ENCODE data around the gene MALAT1.

Gene MALAT1

GRCh38 chr11:65479184-65480145 is 19.4 kb upstream of the MALAT1 start:
- DNase-seq: no peak

DNA sequence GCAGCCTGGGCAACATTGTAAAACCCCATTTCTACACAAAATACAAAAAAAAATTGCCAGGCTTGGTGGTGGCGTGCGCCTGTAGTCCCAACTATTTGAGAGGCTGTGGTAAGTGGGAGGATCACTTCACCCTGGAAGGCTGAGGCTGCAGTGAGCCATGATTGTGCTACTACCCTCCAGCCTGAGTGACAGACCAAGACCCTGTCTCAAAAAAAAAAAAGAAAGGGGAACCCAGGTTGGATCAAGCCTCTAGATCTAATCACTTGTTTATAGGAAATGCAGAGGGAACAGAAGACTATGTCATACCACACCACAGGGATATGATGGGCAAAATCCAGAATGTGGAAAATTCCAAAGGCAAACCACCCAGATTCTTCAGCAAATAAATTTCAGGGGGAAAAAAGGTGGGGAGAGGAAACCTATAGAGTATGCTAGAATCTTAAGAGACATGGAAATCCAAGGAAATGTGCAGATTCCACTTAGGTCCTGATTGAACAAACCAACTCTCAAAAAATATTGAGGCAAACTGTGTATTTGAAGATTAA is 16.5 kb upstream of the MALAT1 start:
- DNase-seq: no peak

GRCh38 chr11:65485920-65486219 is 13.0 kb upstream of the MALAT1 start:
- DNase-seq: no peak

DNA sequence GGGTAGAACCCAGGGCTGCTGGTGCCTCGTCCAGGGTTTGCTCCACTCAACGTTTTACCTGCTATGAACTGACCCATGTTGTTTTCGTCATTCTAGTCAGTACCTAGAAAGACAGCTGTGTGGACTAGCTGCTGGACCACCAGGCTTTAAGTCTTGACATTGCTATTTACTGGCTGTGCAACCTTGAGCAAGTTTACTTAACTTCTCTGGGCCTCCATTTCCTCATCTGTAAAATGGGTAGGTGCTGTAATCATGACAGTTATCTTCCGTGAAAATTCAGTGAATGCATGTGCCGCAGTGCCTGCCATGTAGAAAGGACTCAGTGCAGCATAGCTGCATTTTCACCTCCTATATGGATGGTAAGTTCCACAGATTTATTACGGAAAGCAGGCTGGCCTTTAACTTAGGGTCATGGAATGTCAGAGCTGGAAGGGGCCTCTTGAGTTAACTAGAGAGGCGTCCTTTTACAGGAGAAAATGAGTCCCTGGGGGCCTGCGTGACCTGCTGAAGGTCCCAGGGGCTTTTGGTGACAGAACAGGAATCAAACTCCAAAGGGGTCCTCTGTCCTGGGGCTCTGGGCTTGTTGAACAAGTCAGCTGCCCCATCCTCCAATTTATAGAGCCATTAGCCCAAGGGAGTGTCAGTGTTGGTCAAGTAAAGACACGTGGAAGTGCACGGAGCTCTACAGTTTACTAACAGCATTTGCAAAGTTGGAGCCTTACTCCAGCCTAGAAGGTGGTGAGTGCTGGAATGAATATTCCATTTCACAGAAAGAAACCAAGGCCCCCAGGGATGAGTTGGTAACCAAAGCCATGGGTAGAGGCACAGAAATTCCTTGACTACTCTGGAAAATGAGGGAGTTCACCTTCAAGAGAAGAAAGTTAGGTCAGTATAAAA is 12.0 kb upstream of the MALAT1 start:
- no peak for DNase-seq

DNA sequence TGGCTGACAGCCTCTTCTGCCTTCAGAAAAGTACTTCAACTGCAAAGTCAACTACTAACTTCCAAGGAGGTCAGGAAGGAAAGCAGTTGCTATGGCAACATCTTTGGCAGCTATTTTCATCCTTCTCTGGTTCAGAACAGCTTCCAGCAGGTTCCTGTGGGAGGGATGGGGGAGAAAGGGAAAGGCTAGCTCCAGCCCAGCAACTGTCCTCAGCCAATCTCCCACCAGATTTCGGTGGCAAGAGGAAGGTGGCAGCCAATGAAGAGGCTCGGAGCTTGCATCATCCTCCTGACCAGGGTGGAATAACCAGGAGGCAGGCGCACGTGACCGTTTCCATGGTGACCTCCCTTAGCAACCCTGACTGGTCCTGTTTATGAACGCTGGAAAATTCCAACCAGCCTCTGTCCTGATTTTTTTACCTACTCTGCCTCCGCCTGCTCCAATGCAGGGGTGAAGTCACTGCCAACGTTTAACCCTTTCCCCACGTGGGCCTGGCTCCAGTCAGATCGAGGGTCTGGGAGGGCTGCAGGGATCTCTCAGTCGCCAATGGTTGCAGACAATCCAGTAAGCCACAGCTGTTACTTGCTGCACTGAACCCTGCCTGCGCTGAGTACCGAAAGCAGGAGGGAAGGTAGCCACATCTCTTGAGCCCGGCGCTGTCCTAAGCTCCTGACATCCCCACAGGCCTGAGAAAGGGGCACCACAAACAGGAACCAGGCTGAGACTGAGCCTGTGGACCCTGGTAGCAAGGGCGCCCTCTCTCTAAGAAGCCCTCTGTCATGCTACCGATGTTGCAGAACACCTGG is 11.2 kb upstream of the MALAT1 start:
- no peak for DNase-seq

GRCh38 chr11:65488273-65489034 is 10.4 kb upstream of the MALAT1 start:
- DNase-seq: no peak

DNA sequence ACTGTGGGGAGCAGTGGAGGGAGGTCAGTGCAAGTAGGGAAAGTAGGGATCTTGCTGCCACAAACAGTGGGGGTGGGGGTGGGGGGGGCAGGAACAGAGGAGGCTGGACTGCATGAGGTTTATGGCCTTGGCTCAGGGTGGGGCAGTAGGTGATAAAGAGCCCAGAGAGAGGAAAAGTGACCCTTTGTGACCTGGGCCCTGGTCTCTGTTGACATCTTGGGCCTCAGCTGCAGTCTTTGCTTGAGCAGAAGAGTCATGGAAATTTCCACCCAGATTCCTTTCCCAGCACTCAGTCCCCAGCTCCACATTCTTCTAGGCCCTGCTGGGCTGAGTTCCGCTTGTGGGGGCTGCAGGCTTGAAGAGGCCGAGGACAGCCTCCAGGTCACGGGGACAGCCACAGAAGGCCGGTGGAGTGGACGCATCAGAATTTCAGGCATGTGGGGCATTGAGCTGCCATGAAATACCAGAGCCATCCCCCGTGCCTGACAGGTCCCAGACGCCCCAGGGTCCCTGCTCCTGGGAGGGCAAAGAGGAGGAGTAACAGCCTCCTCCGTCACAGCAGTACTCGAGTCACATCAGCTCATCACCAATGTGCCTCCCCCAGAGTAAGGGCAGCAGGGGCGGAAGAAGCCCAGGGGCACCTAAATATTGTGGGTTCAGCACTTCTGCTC is 9.7 kb upstream of the MALAT1 start:
- no peak for DNase-seq

GRCh38 chr11:65489706-65490320 is 9.0 kb upstream of the MALAT1 start:
- DNase-seq: no peak

- no peak for DNase-seq
These were observed 7.7 kb upstream of the MALAT1 start for GRCh38 chr11:65491163-65491465.

- no peak for DNase-seq
These were observed 7.0 kb upstream of the MALAT1 start for GRCh38 chr11:65491614-65492386.

- no peak for DNase-seq
These were observed 6.5 kb upstream of the MALAT1 start for GRCh38 chr11:65492387-65492636.

GRCh38 chr11:65492637-65493366 is 6.0 kb upstream of the MALAT1 start:
- no peak for DNase-seq

- no peak for DNase-seq
These were observed 5.3 kb upstream of the MALAT1 start for GRCh38 chr11:65493367-65494176.

DNA sequence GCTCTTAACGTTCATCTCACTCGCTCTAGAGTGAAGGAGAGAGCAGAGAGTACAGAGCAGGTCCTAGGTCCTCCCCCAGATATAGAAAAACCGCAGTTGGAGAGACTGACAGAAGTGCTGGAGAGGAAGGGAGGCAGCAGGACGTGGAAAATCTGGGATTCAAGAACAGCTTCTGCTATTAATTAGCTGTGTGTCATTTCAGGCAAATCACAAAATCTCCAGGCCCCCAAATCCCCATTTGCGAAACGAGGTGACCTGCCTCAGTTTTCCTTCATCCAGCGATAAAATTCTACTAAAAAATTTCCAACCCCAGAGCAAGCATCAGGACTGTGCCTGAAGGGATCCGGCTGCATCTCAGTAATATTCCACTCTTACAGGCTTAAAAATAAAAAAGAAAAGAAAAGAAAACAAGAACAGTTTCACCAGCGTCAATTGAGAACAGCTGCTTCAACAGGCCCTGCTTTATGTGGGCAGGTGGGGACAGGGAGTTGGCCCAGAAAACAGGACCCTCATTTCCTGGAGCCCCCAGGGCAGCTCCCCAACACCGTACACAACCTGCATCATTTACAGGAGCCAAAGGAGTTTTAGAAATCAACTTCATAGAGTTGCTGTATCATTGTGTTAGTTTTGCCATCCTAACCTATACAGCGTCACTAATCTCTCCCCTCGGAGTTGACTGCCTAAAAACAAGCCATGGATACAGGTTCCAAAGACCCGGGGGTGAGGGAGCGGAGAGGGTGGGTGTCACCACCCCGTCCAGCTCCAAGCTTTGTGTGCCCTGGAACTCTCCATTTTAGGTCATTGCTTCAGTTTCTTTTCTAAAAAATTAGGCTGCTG is 2.3 kb upstream of the MALAT1 start:
- DNase-seq: no peak

GRCh38 chr11:65497141-65498041 is 1.5 kb upstream of the MALAT1 start:
- DNase-seq: peak; percentile 97

GRCh38 chr11:65498042-65498726 is 661 bp upstream of the MALAT1 start:
- DNase-seq: peak; percentile 57

DNA sequence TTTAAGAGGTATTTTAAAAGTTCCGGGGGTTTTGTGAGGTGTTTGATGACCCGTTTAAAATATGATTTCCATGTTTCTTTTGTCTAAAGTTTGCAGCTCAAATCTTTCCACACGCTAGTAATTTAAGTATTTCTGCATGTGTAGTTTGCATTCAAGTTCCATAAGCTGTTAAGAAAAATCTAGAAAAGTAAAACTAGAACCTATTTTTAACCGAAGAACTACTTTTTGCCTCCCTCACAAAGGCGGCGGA is 193 bp upstream of the MALAT1 start:
- DNase-seq: no peak

All from activated CD4-positive, alpha-beta T cell treated with anti-CD3 and anti-CD28 coated beads for 1 hour (primary cell).